ENCODE results near the gene COX20. TPM values are rescaled to one million over a fixed set of nuclear protein-coding genes. Genes with fewer than 3 reads are reported as not detected.

Gene COX20
- total RNA-seq, 4 donors from 2014 or later: 6.0 to 41.3 (median 32.3) TPM

DNA sequence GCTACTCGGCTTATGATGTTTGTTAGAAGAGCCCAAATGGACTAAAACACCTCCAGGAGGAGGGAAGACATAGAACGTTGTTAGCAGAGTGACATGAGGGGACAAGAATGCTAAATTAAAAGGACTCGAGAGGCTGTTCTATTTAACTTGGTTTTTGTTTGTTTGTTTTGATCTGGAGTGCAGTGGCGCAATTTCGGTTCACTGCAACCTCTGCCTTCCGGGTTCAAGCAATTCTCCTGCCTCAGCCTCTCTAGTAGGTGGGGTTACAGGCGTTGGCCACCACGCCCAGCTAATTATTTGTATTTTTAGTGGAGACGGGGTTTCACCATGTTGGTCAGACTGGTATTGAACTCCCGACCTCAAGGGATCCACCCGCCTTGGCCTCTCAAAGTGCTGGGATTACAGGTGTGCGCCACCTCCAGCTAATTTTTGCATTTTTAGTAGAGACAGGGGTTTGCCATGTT lies 33.9 kb downstream of the COX20 start:
- Histone ChIP-seq H3K27me3 (no peaks in the 10 kb centered on the region), H3K36me3 (no peaks in the 10 kb centered on the region), H3K4me1 (peaks cover 0 to 11% (median 4%) of the 10 kb centered on the region in 4 donors), H3K4me3 (no peak overlapping the region), H3K27ac (no peak overlapping the region), H3K9me3 (no peaks in the 10 kb centered on the region)
- intact Hi-C loops (cut with DNase I; ENCODE audit: low total_unique reads): no loop called here
- in situ Hi-C loops (cut with MboI; ENCODE audit: low pct_ligation_motif_present in 1 of 4, low pct_unique_long_range_greater_than_20kb in 1 of 4, low sequenced_read_pairs in 3 of 4): loop anchor here in 1 of 4 donors (10.0 kb wide), 1 partner anchor 95 kb away; a partner anchor contains a TSS
- no peak for TF ChIP-seq EP300 (IDR thresholded peaks at IDR 0.05; ENCODE audit: low read depth)
- no peak for TF ChIP-seq POLR2AphosphoS5 (IDR thresholded peaks at IDR 0.05)
- no peak for TF ChIP-seq POLR2A (IDR thresholded peaks at IDR 0.05)
- TF ChIP-seq, protein P1, sequence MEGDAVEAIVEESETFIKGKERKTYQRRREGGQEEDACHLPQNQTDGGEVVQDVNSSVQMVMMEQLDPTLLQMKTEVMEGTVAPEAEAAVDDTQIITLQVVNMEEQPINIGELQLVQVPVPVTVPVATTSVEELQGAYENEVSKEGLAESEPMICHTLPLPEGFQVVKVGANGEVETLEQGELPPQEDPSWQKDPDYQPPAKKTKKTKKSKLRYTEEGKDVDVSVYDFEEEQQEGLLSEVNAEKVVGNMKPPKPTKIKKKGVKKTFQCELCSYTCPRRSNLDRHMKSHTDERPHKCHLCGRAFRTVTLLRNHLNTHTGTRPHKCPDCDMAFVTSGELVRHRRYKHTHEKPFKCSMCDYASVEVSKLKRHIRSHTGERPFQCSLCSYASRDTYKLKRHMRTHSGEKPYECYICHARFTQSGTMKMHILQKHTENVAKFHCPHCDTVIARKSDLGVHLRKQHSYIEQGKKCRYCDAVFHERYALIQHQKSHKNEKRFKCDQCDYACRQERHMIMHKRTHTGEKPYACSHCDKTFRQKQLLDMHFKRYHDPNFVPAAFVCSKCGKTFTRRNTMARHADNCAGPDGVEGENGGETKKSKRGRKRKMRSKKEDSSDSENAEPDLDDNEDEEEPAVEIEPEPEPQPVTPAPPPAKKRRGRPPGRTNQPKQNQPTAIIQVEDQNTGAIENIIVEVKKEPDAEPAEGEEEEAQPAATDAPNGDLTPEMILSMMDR (IDR thresholded peaks at IDR 0.05): no peak
- no peak for DNase-seq
- WGBS, 2 donors (ENCODE audit: low coverage in 1 of 2): 84 to 96% methylated on average over 4 to 12 of the region's 12 CpGs

DNA sequence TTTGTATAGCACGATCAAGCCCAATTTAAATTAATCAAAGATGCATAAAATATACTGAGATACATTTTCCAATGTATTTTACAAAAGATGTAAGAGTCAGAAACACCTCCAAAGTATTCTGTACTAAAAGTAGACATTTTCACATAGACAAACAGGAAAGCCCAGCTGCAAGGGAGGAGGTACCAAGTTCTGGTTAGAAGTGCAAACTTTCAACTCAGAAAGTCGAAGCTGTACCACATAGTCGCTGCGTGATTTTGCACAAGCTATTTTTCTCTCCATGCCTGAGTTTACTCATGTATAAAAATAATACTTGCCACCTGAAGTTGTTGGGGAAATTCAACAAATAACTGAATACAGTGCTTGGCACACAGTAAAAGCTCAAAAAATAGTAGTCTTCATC lies 34.5 kb downstream of the COX20 start:
- in situ Hi-C loops (cut with MboI; ENCODE audit: low pct_ligation_motif_present in 1 of 4, low pct_unique_long_range_greater_than_20kb in 1 of 4, low sequenced_read_pairs in 3 of 4) (loop anchor here in 1 of 4 donors (10.0 kb wide), 1 partner anchor 95 kb away; a partner anchor contains a TSS), intact Hi-C loops (cut with DNase I; ENCODE audit: low total_unique reads) (no loop called here)

DNA sequence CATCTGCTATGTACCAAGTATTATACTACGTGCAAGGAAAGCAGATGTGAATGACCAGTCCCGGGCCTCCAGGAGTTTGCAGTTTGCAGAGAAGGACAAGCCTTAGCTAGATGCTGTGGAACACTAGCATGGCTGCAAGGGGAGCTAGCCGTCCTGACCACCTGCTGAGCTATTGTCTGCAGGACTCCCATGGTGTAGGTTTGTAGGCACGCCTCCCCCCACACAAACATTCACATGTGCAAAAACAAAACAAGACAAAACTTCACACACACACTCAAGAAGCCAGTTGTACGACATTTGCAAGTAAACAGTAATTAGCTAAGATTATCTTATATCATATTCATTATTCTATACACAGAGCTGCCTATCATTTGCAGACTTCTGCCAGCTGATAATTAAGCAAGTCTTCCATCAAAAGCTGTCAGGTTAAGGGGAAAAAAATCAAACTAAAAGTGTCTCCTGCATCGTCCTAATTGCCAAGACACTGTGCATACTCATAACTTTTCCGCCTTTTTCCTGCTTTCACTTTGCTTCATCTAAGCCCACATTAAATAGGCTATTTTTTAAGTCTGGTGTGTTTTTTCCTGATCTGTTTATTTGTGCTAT lies 39.6 kb downstream of the COX20 start:
- H3K27ac ChIP-seq: no peak overlapping the region
- no peaks in the 10 kb centered on the region for H3K27me3 ChIP-seq
- no peak for DNase-seq
- H3K4me1 ChIP-seq: no peaks in the 10 kb centered on the region
- TF ChIP-seq EP300 (IDR thresholded peaks at IDR 0.05; ENCODE audit: low read depth): no peak
- 86 to 88% methylated on average over 5 to 7 of the region's 7 CpGs for WGBS, 2 donors (ENCODE audit: low coverage in 1 of 2)
- H3K4me3 ChIP-seq: no peak overlapping the region
- H3K9me3 ChIP-seq: no peaks in the 10 kb centered on the region
- intact Hi-C loops (cut with DNase I; ENCODE audit: low total_unique reads): no loop called here
- no peaks in the 10 kb centered on the region for H3K36me3 ChIP-seq
- in situ Hi-C loops (cut with MboI; ENCODE audit: low pct_ligation_motif_present in 1 of 4, low pct_unique_long_range_greater_than_20kb in 1 of 4, low sequenced_read_pairs in 3 of 4): no loop called here

More for the DNA sequence above, 34.5 kb downstream of the COX20 start:
- H3K9me3 ChIP-seq: no peaks in the 10 kb centered on the region
- peaks cover 0 to 9% (median 4%) of the 10 kb centered on the region in 4 donors for H3K4me1 ChIP-seq
- no peaks in the 10 kb centered on the region for H3K27me3 ChIP-seq
- no peaks in the 10 kb centered on the region for H3K36me3 ChIP-seq
- no peak overlapping the region for H3K27ac ChIP-seq
- DNase-seq: no peak
- no peak overlapping the region for H3K4me3 ChIP-seq
- TF ChIP-seq POLR2AphosphoS5 (IDR thresholded peaks at IDR 0.05) (no peak), POLR2A (IDR thresholded peaks at IDR 0.05) (no peak), EP300 (IDR thresholded peaks at IDR 0.05; ENCODE audit: low read depth) (no peak)
- TF ChIP-seq, protein P1 (IDR thresholded peaks at IDR 0.05): no peak
- whole genome bisulfite sequencing, 2 donors (ENCODE audit: low coverage in 1 of 2): 91 to 100% methylated on average over 4 of the region's 4 CpGs

DNA sequence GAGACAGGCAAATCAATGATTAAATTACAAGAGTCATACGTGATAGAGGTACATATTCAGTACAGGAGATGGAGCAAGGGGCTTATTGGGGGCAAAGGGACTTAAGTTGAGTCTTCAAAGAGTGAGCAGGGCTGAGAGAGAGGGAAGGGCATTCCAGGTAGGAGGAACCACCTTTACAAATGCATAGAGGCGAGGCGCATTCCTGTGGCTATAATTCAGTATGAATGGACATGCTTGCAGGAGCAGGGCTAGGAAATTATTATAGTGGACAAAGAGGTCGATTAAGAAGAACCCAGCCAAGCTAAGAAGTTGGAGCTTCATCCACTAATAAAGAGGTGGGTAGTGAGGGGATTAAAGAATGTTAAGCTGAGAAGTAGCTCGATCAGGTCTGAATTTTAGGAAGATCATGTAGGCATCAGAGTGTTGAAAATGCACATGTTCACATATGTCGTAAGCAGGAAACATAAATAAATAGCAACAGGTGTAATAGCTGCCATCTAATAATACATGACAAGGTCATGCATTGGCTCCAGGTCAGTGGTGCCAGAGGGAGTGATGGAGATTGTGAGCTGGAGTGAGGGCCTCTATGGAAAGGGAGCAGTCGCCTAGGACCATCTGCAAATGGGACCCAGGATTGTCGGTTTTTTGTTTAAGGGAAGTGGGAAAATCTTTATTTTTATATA lies 40.9 kb downstream of the COX20 start:
- WGBS, 2 donors (ENCODE audit: low coverage in 1 of 2): 90 to 93% methylated on average over 6 to 8 of the region's 8 CpGs
- H3K27me3 ChIP-seq: no peaks in the 10 kb centered on the region
- no peak overlapping the region for H3K27ac ChIP-seq
- DNase-seq: no peak
- no peak for TF ChIP-seq POLR2AphosphoS5 (IDR thresholded peaks at IDR 0.05)
- no peak for TF ChIP-seq POLR2A (IDR thresholded peaks at IDR 0.05)
- TF ChIP-seq, protein P1 (IDR thresholded peaks at IDR 0.05): no peak
- no peak for TF ChIP-seq EP300 (IDR thresholded peaks at IDR 0.05; ENCODE audit: low read depth)
- no peaks in the 10 kb centered on the region for H3K9me3 ChIP-seq
- in situ Hi-C loops (cut with MboI; ENCODE audit: low pct_ligation_motif_present in 1 of 4, low pct_unique_long_range_greater_than_20kb in 1 of 4, low sequenced_read_pairs in 3 of 4) (no loop called here), intact Hi-C loops (cut with DNase I; ENCODE audit: low total_unique reads) (no loop called here)
- no peaks in the 10 kb centered on the region for H3K4me1 ChIP-seq
- no peaks in the 10 kb centered on the region for H3K36me3 ChIP-seq
- no peak overlapping the region for H3K4me3 ChIP-seq
